ENCODE data around the gene MYO18A.
"Not testable (repeated sequence)": the region's sequence is repeated elsewhere in the genome, so short reads cannot be mapped to it uniquely, and the experiment has no call there.

Gene MYO18A

GRCh38 chr17:29209073-29209472 lies 28.9 kb upstream of the MYO18A start:
- H3K4me3 ChIP-seq (ENCODE audit: low read depth, low read length) = no peak overlapping the region
- in situ Hi-C loops (cut with HindIII; ENCODE audit: low sequenced_read_pairs) = no loop called here
- TF ChIP-seq CTCF (IDR thresholded peaks at IDR 0.05; ENCODE audit: low read depth, low read length) = no peak
- no peak for DNase-seq (ENCODE audit: low read depth, low spot score)

- no peak for TF ChIP-seq CTCF (IDR thresholded peaks at IDR 0.05; ENCODE audit: low read depth, low read length)
- no peak overlapping the region for H3K4me3 ChIP-seq (ENCODE audit: low read depth, low read length)
- in situ Hi-C loops (cut with HindIII; ENCODE audit: low sequenced_read_pairs) = no loop called here
- DNase-seq (ENCODE audit: low read depth, low spot score) = no peak
These were observed 27.8 kb upstream of the MYO18A start for GRCh38 chr17:29207975-29208374.

- in situ Hi-C loops (cut with HindIII; ENCODE audit: low sequenced_read_pairs) = no loop called here
- no peak for TF ChIP-seq CTCF (IDR thresholded peaks at IDR 0.05; ENCODE audit: low read depth, low read length)
- no peak overlapping the region for H3K4me3 ChIP-seq (ENCODE audit: low read depth, low read length)
- DNase-seq (ENCODE audit: low read depth, low spot score) = no peak
These were observed 24.8 kb upstream of the MYO18A start for GRCh38 chr17:29205047-29205446.

GRCh38 chr17:29204068-29204804 lies 24.0 kb upstream of the MYO18A start:
- DNase-seq (ENCODE audit: low read depth, low spot score); H3K4me3 ChIP-seq (ENCODE audit: low read depth, low read length); in situ Hi-C loops (cut with HindIII; ENCODE audit: low sequenced_read_pairs): not testable (repeated sequence)

GRCh38 chr17:29197516-29198272 lies 17.5 kb upstream of the MYO18A start:
- DNase-seq (ENCODE audit: low read depth, low spot score) = no peak
- no peak overlapping the region for H3K4me3 ChIP-seq (ENCODE audit: low read depth, low read length)
- TF ChIP-seq CTCF (IDR thresholded peaks at IDR 0.05; ENCODE audit: low read depth, low read length) = no peak
- in situ Hi-C loops (cut with HindIII; ENCODE audit: low sequenced_read_pairs) = no loop called here

- DNase-seq (ENCODE audit: low read depth, low spot score) = no peak
- H3K4me3 ChIP-seq (ENCODE audit: low read depth, low read length) = no peak overlapping the region
- no peak for TF ChIP-seq CTCF (IDR thresholded peaks at IDR 0.05; ENCODE audit: low read depth, low read length)
- in situ Hi-C loops (cut with HindIII; ENCODE audit: low sequenced_read_pairs) = no loop called here
These were observed 16.7 kb upstream of the MYO18A start for GRCh38 chr17:29196769-29197515.
